Activated gamma-delta T cell (primary cell): ENCODE measurements around the gene CES1.
"Not testable (repeated sequence)": the region's sequence is repeated elsewhere in the genome, so short reads cannot be mapped to it uniquely, and the experiment has no call there.

ENCODE experiments used
- DNase-seq: peaks from one replicate; lab custom pipeline; 2025; lab: John Stamatoyannopoulos, UW

The CES1 gene

DNA sequence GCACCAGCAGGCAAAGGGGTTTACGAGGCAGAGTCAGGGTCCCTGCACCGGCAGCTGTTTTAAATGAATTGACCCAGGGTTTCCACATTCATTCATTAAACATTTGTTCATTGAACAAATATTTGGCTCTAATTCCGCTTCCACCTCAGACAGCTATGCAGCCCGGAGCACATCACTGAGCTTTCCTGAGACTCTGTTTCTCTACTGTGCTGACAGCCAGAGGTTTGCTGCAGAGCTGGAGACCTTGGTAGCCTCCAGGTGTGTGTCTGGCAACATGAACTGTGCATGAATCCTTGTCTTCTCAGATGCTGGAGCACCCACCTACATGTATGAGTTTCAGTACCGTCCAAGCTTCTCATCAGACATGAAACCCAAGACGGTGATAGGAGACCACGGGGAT is 42.7 kb downstream of the CES1 start:
- not testable (repeated sequence) for DNase-seq

DNA sequence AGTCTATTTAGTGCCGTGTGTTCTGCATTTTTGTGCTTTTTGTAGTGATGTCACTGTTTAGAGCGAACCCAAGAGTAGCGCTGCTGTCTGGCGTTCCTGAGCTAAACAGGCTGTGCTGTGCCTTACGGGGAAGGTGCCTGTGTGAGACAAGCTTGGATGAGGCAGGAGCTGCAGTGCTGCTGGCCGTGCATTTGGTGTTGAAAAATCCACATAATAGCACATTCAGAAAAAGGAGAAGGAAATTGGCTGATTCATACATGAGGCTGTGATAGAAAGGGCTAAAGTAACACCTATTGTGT is 50.2 kb downstream of the CES1 start:
- DNase-seq = not testable (repeated sequence)

DNA sequence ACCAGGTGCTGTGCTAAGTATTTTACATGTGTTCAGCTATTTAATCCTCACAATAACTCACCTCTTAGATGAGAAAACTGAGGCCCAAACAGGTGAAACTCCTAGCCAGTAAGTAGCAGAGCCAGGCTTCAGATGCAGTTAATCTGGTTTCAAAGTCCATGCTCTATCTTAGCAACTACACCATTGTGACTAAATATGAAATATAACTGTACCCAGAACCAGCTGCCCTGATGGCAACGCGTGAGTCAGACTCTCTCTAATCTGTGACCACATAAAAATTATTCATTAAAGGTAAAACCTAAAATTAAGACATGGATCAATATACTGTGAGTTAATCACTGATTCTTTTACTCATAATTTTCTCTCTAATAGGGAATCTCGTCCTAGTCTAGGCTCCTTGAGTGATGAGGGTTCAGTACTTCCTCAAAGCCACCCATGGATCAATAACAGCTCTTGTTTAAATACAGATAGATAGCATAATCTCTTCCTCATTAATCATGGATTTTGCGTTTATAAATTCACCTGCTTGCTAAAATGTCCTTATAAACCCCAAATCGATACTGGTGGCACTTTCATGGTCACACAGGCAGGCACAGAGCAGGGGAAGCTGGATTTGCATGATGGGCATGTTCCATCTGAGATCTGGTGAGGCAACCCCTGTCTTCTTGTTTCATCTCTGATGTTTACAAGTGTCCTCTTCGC is 50.7 kb downstream of the CES1 start:
- DNase-seq = not testable (repeated sequence)

DNA sequence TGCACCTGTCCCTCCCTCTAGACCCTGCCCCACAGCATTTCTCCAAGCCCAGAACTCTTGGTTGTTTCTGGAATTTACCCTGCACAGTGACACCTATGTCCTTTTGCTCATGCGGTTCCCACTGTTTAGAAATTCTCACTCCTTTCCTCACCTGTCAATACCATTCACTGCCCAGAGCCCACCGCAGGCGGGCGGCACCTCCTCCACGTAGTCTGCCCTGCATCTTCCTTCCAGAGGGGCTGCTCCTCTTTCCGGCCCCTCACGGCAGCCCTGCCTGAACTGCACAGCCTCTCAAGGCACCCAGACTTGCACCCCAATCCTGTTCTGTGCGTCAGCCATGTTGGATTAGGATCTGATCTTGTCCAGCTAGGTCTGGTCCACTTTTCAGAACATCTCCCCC is 51.4 kb downstream of the CES1 start:
- DNase-seq = not testable (repeated sequence)

DNA sequence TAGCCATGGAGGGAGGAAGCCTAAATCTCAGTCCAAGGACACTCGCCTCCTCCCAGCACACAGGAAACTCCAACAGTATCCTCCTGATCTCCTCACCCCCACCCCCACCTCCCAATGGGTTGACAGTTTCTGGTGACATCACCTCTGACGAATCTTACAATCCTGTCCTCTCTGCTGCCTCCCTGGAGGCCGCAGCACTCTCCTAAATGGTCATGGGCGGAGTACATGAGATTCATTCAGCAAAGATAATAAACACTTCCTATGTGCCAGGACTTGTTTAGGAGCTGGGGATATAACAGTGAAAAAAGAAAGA is 52.8 kb downstream of the CES1 start:
- not testable (repeated sequence) for DNase-seq

DNA sequence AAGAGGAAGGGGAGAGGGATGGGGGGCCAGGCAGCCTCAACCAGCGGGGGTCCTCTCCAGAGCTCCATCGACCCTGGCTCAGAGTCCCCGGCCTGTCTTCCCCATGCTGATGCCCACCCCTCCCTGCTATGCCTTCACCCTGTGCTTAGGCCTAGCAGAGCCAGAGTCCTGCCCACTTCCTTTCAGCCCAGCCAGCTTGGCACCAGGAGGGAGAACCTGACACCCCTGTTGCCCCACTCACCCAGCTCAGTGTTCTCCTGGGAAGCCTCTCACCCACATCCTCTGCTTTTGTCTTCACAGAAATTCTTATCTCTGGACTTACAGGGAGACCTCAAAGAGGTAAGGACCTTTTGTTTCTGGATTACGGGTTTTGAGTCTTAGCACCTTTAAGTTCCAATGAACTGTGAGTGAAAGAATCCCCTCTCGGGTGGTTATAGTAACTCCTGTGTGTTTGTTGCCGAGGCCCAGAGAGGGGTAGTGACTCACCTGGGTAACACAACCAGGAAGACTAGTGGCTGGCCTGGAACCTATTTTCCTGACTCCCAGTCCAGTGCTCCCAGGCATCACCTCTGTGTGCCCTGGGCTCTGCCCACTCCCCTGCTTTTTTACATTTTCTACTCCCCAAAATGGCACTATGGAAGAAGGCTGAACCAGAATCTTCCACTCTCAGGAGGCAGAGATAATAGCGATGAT is 53.3 kb downstream of the CES1 start:
- no peak for DNase-seq

DNA sequence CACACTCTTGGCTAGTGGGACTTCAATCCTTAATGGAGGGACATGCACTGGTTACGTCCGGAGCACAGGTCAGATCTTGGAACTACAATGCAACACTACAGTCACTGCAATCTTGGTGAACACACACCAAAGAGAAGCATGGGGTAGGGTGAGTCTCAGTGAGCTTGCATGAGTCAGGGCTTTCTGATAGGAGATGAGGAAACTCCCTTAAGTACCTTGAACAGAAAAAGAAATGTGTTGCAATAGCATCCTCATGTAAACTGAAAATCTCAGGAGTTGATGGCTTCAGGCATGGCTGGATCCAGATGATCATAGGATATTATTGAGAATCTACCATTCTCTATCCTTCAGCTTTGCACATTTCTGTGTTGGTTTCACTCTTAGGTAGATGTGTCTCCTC is 54.1 kb downstream of the CES1 start:
- no peak for DNase-seq

DNA sequence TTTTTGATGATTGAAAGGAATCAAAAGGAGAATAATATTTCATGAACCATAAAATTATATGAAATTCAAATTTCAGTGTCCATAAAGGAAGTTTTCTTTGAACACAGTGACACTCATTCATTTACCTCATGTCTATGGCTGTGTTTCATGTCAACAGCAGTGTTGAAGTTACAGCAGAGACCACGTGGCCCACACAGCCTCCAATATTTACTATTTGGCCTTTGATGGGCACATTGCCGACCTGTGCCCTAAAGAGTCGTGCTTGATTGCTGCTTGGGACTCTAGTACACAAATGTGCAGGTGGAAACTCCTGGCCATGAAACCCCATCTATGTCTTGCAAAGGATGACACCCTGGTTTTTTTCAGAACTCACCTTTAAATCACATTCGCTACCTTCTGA is 57.0 kb downstream of the CES1 start:
- DNase-seq = no peak

DNA sequence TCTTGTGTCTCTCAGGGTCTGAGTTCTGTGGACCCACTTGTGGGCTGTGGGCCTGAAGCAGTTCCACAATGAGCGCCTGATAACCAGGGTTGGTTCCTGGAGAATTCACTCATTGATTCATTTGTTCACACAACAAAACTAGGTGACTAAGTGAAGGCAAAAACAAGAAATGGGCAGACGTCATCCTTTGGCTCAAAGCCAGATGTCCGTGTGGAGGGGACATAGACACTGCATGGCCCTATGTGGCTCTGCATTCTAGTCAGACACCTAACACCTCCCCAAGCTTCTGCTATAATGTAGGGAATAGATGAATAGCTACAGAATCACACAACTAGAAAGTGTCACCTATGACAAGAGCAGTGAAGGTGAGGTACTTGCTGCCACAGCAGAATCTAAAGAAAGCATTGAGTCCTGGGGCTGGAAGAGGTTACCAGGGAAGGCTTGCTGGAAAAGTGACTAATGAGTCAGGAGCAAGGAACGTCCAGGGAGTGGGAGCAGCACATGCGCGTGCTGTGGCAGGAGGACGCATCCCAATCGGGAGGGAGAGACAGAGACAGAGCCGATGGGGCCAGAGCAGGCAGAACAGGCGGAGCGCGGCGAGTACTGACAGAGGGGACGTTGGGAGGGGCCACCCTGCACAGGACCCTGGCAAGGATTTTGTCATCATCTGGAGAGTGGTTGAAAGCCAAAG is 58.9 kb downstream of the CES1 start:
- no peak for DNase-seq

DNA sequence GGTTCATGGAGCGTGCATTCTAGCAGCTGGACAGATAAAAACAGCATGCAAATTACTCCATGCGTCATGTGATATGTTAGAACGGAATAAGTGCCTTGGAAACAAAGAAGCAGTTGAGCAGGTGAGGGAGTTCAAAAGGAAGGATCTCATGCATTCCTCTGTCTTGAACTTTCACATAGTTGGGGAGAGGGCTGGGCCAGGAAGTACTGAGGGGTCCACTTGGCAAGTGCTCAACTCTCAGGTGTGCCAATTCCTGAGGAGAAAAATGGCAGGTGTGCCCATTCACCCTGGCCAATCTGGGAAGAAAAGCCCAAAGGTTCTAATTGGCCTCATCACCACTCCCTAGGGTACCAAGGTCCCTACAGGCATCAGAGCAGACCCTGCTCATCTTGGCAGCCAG is 67.7 kb downstream of the CES1 start:
- no peak for DNase-seq

DNA sequence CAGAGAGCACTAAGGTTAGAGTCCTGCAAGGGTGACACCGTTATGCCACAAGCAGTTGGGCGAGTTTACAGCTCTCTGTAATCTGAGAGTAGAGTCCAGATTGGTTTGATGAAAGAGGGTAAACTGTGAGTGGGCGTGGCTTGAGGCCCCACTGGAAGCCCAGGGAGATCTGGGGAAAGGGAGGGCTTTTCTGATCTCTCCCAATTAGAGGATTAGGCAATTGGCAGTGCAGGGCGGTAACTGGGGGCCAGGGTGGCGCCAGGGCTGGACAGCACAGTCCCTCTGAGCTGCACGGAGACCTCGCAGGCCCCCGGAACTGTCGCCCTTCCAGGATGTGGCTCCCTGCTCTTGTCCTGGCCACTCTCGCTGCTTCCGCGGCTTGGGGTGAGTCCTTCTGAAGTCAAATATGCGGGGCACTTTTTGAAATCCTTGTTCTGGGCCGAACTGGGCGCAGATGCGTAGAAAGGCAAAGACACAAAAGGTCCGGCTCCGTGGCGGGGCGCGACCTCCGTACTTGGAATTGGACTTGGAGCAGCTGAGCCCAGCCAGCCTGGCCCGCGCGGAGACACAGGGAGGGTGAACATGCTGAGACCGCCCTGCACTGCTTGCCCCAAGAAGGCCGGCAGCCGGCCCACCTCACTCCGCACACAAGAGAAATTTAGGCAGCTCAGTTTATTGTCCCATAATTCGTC is 72.4 kb downstream of the CES1 start:
- no peak for DNase-seq

DNA sequence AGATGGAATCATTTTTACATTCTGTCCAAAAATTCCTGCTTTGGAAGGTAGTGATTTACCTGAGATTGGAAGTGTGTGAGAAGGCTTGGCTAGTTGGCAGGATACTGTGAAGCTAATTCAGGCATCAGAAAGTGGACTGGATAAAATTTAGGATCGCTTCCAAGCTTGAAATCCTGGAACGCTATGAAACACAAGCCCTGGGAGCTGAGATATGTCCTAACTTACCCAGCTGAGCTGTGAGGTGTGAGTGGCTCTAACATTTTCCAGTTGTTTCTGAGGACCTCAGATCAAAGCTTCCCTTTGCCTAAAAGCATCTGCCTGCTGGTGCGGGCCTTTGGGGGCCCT is 73.0 kb downstream of the CES1 start:
- not testable (repeated sequence) for DNase-seq

DNA sequence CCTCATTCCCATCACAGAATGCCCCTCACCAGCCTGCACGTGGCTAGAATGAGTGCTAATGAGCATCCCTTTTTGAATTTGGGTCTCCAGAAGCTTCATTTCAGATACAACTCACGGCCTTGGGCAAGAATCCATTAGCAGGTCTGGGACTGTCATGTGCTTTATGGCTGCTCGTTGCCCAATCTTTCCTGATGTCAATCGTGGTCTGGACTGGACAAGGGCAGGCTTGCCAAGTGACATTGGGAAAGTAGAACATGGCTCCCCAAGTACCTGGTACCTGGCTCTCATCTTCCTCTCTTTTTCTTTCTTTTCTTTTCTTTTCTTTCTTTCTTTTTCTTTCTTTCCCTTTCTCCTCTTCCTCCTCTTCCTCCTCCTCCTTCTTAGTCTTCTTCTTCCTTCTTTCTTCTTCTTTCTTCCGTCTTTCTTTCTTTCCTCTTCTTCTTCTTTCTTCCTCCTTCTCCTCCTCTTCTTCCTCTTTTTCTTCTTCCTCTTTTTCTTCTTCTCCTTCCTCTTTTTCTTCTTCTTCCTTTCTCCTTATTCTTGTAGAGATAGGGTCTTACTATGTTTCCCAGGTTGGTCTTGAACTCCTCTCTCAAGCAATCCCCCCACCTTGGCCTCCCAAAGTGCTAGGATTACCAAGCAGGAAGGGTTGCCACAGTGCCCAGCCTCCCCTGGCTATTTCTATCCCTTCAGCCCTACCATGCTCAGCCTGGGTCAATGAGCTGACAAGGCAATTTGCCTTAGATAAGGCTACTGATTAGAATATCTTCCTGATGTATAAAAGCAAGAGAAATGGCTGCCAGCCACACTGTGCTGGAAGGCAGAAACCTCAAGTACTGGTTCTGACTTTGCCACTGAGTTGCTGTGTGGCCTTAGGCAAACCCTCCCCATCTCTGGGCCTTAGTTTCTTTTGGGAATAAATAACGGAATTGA is 75.0 kb downstream of the CES1 start:
- DNase-seq = not testable (repeated sequence)

DNA sequence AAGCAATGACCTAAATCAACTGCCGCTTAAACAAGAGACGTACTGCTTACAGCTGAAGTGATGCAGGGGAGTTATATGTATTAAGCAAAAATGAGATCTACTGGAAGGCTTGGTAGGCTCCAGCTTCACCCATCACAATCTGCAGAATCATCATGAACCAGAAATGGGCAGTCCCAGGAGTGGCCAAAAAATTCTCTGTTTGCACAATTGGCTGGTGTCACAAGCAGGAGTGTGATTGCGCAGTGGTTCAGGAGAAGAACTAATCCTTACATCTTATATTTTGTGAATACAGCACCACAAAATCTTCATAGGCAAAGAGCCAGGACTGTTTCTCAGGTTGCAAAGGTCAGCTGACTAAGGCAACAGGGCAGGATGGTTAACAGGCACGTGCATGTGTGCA is 75.9 kb downstream of the CES1 start:
- no peak for DNase-seq

DNA sequence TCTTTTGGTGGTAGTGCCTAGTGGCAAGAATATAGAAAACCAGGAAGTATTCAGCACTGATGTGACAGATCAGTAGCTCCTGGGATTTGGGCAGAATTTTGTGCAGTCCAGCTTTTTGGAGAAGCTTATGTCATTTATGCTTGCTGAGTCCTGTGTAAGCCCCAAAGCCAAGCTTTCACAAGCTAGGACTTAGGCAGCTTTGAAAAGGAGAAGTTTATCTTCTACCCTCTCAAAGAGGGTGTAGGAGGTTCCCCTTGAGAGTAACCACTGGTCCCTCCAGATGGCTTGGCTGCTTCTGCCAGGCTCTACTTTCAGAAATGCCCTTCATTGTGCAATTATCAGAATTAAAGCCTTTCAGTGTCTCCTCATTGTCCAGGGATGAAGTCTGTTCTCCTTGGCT is 78.8 kb downstream of the CES1 start:
- no peak for DNase-seq

DNA sequence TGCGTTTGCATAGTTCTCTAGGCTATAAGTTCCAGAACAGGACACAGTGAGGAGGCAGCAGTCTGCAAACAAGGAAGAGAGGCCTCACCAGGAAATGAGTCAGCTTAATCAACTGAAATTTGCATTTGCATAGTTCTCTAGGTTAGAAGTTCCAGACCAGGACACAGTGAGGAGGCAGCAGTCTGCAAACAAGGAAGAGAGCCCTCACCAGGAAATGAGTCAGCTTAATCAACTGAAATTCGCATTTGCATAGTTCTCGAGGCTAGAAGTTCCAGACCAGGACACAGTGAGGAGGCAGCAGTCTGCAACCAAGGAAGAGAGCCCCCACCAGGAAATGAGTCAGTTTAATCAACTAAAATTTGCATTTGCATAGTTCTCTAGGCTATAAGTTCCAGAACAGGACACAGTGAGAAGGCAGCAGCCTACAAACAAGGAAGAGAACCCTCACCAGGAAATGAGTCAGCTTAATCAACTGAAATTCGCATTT is 79.7 kb downstream of the CES1 start:
- DNase-seq = not testable (repeated sequence)
